GM21515 (cell line): ENCODE measurements around the gene CD36.

Experiments
- ATAC-seq: cut with Tn5 transposase; IDR thresholded peaks from one replicate; pipeline ENCODE4 v1.9.1; 2021; ENCODE audit not compliant: unreplicated experiment

CD36 gene

GRCh38 chr7:80623503-80624252 is 14.8 kb upstream of the CD36 start:
- ATAC-seq = no peak

DNA sequence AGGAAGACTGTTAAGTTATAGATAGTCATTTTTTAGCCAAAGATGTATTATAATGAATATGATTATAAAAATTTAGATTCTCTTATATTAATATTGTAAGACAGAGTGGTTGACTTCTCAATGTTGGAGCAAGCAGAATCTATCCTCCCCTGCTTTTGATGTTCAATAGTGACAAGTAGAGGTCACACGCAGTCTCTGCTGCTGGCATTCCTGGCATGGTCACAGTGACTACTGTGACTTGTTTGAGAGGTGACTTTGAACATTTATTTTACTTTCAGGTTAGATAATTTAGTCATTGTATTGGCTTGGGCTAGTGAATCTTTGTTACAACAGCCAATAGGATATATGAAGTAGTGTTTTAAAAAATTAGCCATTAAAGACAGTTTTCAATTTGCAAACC is 13.7 kb upstream of the CD36 start:
- ATAC-seq = no peak

GRCh38 chr7:80629023-80629422 is 9.4 kb upstream of the CD36 start:
- ATAC-seq = no peak

GRCh38 chr7:80630608-80631405 is 7.6 kb upstream of the CD36 start:
- ATAC-seq = no peak

DNA sequence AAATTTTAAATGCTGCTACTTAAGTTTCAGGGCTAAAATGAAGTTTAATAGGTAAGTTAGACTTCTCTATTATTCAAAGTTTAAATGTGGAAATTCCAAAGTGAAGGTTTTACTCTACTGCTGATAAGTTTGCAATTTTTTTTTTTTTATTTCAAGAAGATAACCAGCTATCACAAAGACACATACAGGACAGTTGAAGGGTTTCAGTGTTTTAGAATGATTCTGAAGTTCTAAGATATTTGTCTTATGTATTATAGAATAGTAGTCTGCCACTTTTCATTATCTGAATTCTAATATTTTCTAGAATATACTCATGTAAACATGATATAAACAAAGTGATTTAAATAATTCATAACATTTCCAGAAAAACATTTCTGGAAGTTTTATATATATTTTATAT is 7.0 kb upstream of the CD36 start:
- ATAC-seq = no peak

GRCh38 chr7:80632139-80632538 is 6.3 kb upstream of the CD36 start:
- no peak for ATAC-seq

GRCh38 chr7:80632819-80633218 is 5.6 kb upstream of the CD36 start:
- ATAC-seq = no peak

DNA sequence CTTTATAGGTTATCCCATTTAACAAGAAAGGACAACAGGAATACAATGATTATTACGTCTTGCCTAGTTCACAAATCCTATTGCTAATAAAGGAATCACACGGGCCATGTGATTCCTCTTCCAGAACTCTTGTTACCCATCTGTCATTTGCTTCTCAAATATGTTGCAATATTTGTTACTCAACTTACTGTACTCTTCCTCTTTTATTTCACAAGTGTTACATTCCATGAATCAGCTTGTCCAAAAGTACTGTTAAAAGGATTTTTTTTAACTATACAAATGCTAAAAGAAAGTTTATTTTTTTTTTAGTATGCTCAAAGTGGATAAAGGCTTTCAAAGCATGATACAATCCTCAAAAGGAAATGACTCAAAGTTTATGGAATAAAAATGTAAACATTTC is 3.9 kb upstream of the CD36 start:
- ATAC-seq = no peak

- ATAC-seq = no peak
Measured at GRCh38 chr7:80635533-80635932, 2.9 kb upstream of the CD36 start.

DNA sequence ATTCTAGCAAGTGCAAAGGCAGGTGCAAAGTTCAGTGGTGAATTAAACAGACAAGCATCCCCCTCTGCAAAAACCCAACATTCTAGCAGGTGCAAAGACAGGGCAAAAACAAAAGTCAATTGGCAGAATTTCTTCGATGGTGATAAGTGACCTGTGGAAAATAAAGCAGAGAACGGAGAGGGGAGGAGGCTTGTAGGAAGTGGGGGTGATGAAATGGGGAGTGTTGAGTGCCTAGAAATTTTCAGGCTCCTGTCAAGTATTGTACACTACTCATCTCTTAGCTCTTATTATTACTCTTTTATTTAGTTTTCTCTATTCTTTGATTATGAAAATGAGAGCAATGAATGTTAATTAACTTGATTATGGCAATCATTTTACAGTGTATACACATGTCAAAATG is 2.4 kb upstream of the CD36 start:
- no peak for ATAC-seq

- no peak for ATAC-seq
Measured at GRCh38 chr7:80636709-80637108, 1.7 kb upstream of the CD36 start.

DNA sequence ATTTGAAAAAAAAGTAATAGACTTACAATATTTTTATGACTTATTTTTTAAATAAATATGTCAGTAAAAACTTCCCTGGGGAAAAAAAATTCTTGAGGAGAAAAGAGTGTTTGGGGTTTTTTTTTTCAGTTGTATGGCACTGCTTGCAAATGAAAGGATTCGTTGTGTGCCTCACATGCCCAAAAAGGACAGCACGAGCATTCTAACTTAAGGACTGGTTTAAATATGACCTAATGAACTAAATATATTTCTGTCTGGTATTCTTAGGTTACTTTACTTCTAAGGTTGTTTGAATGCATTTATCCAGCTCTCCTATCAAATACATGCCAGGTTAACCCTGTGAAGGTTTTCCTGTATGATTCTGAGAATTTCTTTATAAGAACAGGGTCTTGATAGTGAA is 988 bp upstream of the CD36 start:
- no peak for ATAC-seq

DNA sequence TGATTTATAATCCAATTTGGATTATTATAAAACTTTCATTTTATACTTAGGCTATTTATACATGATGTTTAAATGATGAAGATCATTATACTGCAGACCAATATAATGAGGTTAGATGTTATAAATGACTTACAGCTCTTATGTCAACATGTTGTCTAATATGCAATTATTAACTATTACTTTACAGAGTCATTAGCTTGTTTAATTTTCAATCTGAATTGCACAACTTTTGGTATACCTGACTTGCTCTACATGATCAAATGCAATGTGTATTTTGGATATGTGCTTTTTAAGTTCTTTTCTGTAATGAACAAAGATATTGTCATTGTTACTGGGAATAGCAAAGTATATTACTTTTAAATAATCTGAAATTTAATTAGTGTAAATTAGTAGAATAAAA is 569 bp downstream of the CD36 start:
- no peak for ATAC-seq

GRCh38 chr7:80640846-80641245 is 2.4 kb downstream of the CD36 start:
- ATAC-seq = no peak

DNA sequence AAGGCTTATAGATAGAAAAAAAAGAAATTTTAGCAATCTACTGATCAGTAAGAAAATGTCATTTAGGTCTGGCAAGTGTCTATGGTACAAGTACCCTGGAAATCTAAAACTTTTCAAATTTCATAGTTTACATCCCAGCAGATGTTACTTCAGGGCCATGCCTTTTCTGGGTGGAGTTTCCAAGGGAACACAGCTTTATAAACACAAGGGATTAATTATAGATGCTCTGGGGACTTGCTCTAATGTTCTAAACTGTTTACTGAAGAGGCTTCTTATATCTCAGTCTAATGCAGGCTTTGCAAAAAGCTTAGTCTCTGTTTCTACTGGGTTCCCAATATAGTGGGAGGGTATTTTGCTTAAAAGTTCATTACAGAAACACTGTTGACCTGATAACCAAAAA is 3.1 kb downstream of the CD36 start:
- ATAC-seq = no peak

DNA sequence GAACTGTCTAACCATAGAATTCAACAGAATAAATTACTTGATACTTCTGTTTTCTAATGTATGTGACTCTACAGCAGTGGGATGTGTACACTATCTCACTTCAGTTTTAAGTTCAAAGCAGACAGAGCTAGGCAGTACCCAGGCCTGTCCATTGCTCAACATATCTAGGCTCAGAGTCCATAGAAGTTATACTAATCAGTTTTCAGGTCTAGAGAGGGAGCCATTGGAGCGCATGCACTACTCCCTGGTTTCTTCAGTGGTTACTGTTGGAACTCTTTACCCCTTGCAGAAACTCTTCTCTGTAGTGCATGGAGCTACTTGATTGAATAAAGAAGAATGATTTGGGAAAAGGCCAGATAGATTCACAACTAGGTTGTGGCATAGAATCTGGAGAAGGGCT is 4.4 kb downstream of the CD36 start:
- ATAC-seq = no peak

DNA sequence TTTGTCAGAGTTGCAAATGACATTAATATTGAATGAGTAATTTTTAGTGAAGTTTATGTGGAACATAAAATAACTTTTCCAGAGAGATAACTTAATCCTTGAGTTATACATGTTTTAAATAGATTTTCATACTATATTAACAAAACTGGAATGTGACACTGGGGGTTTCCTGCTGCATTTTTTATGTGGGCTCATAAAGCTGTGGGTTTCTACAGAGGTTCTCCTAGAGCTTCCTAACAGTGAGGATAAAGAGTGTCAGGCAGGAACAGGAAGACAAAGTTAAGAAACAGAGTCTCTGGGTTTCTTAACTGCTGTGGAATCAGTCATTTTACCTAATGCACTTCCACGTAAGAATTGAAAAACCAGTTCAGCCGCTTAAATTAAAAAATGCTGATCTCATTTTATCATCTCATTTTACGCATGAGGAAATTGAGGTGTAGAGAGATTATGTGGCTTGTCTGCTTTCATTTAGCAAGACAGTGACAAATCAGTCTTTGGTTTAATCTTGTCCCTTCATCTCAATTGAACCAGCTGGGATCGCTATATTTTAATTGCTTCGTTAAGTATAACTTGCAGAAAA is 5.0 kb downstream of the CD36 start:
- ATAC-seq = no peak

GRCh38 chr7:80644054-80644453 is 5.6 kb downstream of the CD36 start:
- no peak for ATAC-seq

- no peak for ATAC-seq
Measured at GRCh38 chr7:80646083-80646865, 7.8 kb downstream of the CD36 start.

- no peak for ATAC-seq
Measured at GRCh38 chr7:80647436-80647835, 9.0 kb downstream of the CD36 start.

GRCh38 chr7:80648031-80648600 is 9.7 kb downstream of the CD36 start:
- no peak for ATAC-seq
